B cell (primary cell): ENCODE data around the gene RNF114. TPM values are rescaled to one million over a fixed set of nuclear protein-coding genes. Genes with fewer than 3 reads are reported as not detected.
A peak's percentile ranks its signal among the peaks of the same experiment; 100 is the strongest.
"Not testable (repeated sequence)": the region's sequence is repeated elsewhere in the genome, so short reads cannot be mapped to it uniquely, and the experiment has no call there.

Source experiments
- ATAC-seq: fragments of 200-7000 bp; cut with Tn5 transposase; one replicate; pipeline ENCODE4 v1.10.0; 2021; ENCODE audit warnings: low read depth, mild to moderate bottlenecking, moderate number of reproducible peaks, moderate library complexity
- CTCF ChIA-PET: fragments of 350-600 bp; sonication (Branson Sonifier 250); formaldehyde crosslinking; loops from one replicate; lab custom pipeline; 2021; ENCODE audit warnings: antibody characterized with exemption, inconsistent platforms; lab: Charles Lee
- POLR2A ChIA-PET: fragments of 350-600 bp; sonication (Branson Sonifier 250); formaldehyde crosslinking; loops from one replicate; lab custom pipeline; 2021; ENCODE audit warnings: antibody characterized with exemption; lab: Charles Lee
- DNase-seq: peaks from one replicate; pipeline ENCODE4 v3.0.0; 2013
- H2AFZ ChIP-seq: 2 replicates; pipeline ENCODE4 v1.6.1; 2012; ENCODE audit warnings: mild to moderate bottlenecking, low read depth, low read length; ENCODE audit not compliant: insufficient read depth, poor library complexity, severe bottlenecking
- H3K27ac ChIP-seq, 2 donors: 1 replicate in 1 of 2; 2 replicates in 1 of 2; pipeline ENCODE4 v1.5.1; 2012 to 2013; ENCODE audit warnings: low read length in 2 of 2, mild to moderate bottlenecking in 2 of 2, moderate library complexity in 1 of 2
- H3K27me3 ChIP-seq, 4 experiments: fragments of 200-600 bp in 1 of 4; sonication (generic) in 1 of 4; replicated peaks in 1 of 4; 1 replicate in 2 of 4; 2 replicates in 2 of 4; pipeline versions ENCODE4 v1.6.1 to v1.7.0; 2013 to 2016; ENCODE audit warnings: low read length in 3 of 4, mild to moderate bottlenecking in 2 of 4, mixed read lengths in 1 of 4, moderate library complexity in 1 of 4; ENCODE audit not compliant: insufficient read depth in 4 of 4, control insufficient read depth in 3 of 4; ENCODE audit errors: control extremely low read depth in 1 of 4
- H3K36me3 ChIP-seq, 2 experiments: replicated peaks in 1 of 2; 1 replicate in 1 of 2; 2 replicates in 1 of 2; pipeline versions ENCODE4 v1.6.1 to v1.7.1; 2013; ENCODE audit warnings: low read length in 1 of 2; ENCODE audit not compliant: insufficient read depth in 2 of 2, control insufficient read depth in 1 of 2; ENCODE audit errors: control extremely low read depth in 1 of 2, extremely low read depth in 1 of 2
- H3K4me1 ChIP-seq, 2 donors: fragments of 200-600 bp in 1 of 2; sonication (generic) in 1 of 2; 1 replicate in 1 of 2; 2 replicates in 1 of 2; pipeline versions ENCODE4 v1.5.1 to v1.6.1; 2013 to 2017; ENCODE audit warnings: low read length in 2 of 2; ENCODE audit not compliant: control insufficient read depth in 2 of 2, insufficient read depth in 2 of 2
- H3K4me2 ChIP-seq: replicated peaks from 2 replicates; pipeline ENCODE3; 2012; ENCODE audit warnings: mild to moderate bottlenecking, low read depth, low read length; ENCODE audit not compliant: poor library complexity, severe bottlenecking
- H3K4me3 ChIP-seq, 5 experiments: fragments of 200-600 bp in 1 of 5; sonication (generic) in 1 of 5; 1 replicate in 3 of 5; 2 replicates in 2 of 5; pipeline versions ENCODE4 v1.5.1 to v1.7.0; 2011 to 2016; ENCODE audit warnings: low read length in 4 of 5, mild to moderate bottlenecking in 4 of 5, low read depth in 2 of 5, control low read depth in 1 of 5, moderate library complexity in 1 of 5; ENCODE audit not compliant: insufficient read depth in 1 of 5; ENCODE audit errors: control extremely low read depth in 1 of 5, extremely low read depth in 1 of 5
- H3K79me2 ChIP-seq: fragments of 200-600 bp; sonication (generic); one replicate; pipeline ENCODE4 v1.6.0; 2016; ENCODE audit warnings: low read length; ENCODE audit not compliant: control insufficient read depth, insufficient read depth
- H3K9ac ChIP-seq: fragments of 200-600 bp; sonication (generic); 2 replicates; pipeline ENCODE4 v1.6.1; 2017; ENCODE audit warnings: mild to moderate bottlenecking, low read length, moderate library complexity
- H3K9me3 ChIP-seq, 3 donors: one replicate each; pipeline versions ENCODE4 v1.6.1 to v1.7.1; 2013; ENCODE audit warnings: low read length in 2 of 3; ENCODE audit not compliant: control insufficient read depth in 2 of 3, insufficient read depth in 1 of 3; ENCODE audit errors: control extremely low read depth in 1 of 3
- H4K20me1 ChIP-seq: 2 replicates; pipeline ENCODE4 v1.6.0; 2012; ENCODE audit warnings: mild to moderate bottlenecking, low read length; ENCODE audit not compliant: insufficient read depth, control insufficient read depth, poor library complexity, severe bottlenecking
- H3K27ac Mint-ChIP-seq: one replicate; pipeline ENCODE4 v1.8.0; 2021; ENCODE audit warnings: mixed read lengths
- H3K27me3 Mint-ChIP-seq: one replicate; pipeline ENCODE4 v1.8.0; 2021; ENCODE audit warnings: mixed read lengths
- H3K4me1 Mint-ChIP-seq: one replicate; pipeline ENCODE4 v1.8.0; 2021; ENCODE audit warnings: mixed read lengths
- H3K4me3 Mint-ChIP-seq: one replicate; pipeline ENCODE4 v1.8.0; 2021; ENCODE audit warnings: mixed read lengths
- H3K9me3 Mint-ChIP-seq: one replicate; pipeline ENCODE4 v1.8.0; 2022; ENCODE audit warnings: mixed read lengths; ENCODE audit not compliant: insufficient read depth
- EZH2 ChIP-seq: IDR thresholded peaks from 2 replicates; pipeline ENCODE4 v1.6.1; 2012; ENCODE audit warnings: borderline replicate concordance, low read depth, mild to moderate bottlenecking, moderate library complexity, low read length; ENCODE audit not compliant: insufficient read depth, poor library complexity, severe bottlenecking
- WGBS: methylation state at CpG from one replicate; pipeline ENCODE4 v1.1.5; 2013; ENCODE audit warnings: missing lambda C conversion rate; ENCODE audit not compliant: insufficient coverage; 5-methylcytosine and 5-hydroxymethylcytosine counted together
- intact Hi-C: fragments of 100-400 bp; cut with micrococcal nuclease; formaldehyde crosslinking; loops from one replicate; pipeline ENCODE4 v1.10.0; 2022
- polyA plus RNA-seq: library from polyadenylated mRNA; depleted of rRNA; stranded (reverse); fragments of >200 nt; gene quantifications from 2 replicates; pipeline ENCODE4 v1.2.3, GENCODE V29; 2012
- total RNA-seq, 2 donors: library from RNA; stranded (reverse); fragments of 120-200 nt in 1 of 2; gene quantifications; 1 replicate in 1 of 2; 2 replicates in 1 of 2; pipeline versions ENCODE4 v1.2.3 to v1.2.4, GENCODE V29; 2013 to 2022
- TF ChIP-seq, protein P1 (sequence below): fragments of 200-600 bp; IDR thresholded peaks from one replicate; pipeline ENCODE4 v1.8.0; 2022; ENCODE audit warnings: antibody characterized with exemption, mild to moderate bottlenecking

Gene RNF114
- total and polyA plus RNA-seq, 2 donors (not counting 1 experiment from before 2014, with no cell fraction given), result 81.7 to 117 TPM

DNA sequence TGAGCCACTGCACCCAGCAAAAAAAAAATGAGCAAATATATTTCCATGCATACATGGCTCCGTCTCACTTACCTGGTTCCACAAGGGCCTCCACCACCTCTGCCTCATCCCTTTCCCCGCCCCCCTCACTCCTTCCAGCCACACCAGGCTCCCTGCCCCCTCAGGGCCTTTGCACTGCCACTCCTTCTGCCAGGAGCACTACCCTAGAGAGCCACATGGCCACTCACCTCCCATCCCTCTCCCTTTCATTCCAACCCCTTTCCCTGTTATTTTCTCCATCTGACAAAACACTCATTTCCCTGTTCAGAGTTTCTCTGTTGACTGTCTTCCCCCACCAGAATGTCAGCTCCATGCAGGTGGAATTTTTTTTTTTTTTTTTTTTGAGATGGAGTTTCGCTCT is 59.4 kb downstream of the RNF114 start:
- no peaks in the 10 kb centered on the region for H4K20me1 ChIP-seq
- H3K27me3 Mint-ChIP-seq, result peaks cover 2% of the 10 kb centered on the region
- no peak overlapping the region for H3K27ac Mint-ChIP-seq
- H3K9me3 Mint-ChIP-seq, result no peaks in the 10 kb centered on the region
- no peak overlapping the region for H3K27ac ChIP-seq
- no peaks in the 10 kb centered on the region for H3K36me3 ChIP-seq
- no peaks in the 10 kb centered on the region for H3K9me3 ChIP-seq
- no peaks in the 10 kb centered on the region for H3K79me2 ChIP-seq
- ChIA-PET POLR2A (no interaction called here), CTCF (interaction anchor here (2.2 kb wide), 1 partner anchor 17 kb away, joined by 10 read pairs; no protein-coding TSS in a partner anchor)
- peaks cover 11 to 21% of the 10 kb centered on the region in 2 donors for H3K4me1 ChIP-seq
- no peaks in the 10 kb centered on the region for H3K27me3 ChIP-seq
- H2AFZ ChIP-seq, result no peak overlapping the region
- ATAC-seq (no peak), DNase-seq (no peak)
- peaks cover 18% of the 10 kb centered on the region for H3K4me1 Mint-ChIP-seq
- intact Hi-C loops, result loop anchor here (5.0 kb wide), 1 partner anchor 77 kb away; no protein-coding TSS in a partner anchor
- no peak overlapping the region for H3K4me3 Mint-ChIP-seq
- H3K4me2 ChIP-seq, result no peak overlapping the region
- H3K4me3 ChIP-seq, result no peak overlapping the region
- TF ChIP-seq, protein P1, sequence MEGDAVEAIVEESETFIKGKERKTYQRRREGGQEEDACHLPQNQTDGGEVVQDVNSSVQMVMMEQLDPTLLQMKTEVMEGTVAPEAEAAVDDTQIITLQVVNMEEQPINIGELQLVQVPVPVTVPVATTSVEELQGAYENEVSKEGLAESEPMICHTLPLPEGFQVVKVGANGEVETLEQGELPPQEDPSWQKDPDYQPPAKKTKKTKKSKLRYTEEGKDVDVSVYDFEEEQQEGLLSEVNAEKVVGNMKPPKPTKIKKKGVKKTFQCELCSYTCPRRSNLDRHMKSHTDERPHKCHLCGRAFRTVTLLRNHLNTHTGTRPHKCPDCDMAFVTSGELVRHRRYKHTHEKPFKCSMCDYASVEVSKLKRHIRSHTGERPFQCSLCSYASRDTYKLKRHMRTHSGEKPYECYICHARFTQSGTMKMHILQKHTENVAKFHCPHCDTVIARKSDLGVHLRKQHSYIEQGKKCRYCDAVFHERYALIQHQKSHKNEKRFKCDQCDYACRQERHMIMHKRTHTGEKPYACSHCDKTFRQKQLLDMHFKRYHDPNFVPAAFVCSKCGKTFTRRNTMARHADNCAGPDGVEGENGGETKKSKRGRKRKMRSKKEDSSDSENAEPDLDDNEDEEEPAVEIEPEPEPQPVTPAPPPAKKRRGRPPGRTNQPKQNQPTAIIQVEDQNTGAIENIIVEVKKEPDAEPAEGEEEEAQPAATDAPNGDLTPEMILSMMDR, result no peak
- no peak for TF ChIP-seq EZH2
- 96% methylated on average over 2 of the region's 3 CpGs for WGBS
- no peak overlapping the region for H3K9ac ChIP-seq

DNA sequence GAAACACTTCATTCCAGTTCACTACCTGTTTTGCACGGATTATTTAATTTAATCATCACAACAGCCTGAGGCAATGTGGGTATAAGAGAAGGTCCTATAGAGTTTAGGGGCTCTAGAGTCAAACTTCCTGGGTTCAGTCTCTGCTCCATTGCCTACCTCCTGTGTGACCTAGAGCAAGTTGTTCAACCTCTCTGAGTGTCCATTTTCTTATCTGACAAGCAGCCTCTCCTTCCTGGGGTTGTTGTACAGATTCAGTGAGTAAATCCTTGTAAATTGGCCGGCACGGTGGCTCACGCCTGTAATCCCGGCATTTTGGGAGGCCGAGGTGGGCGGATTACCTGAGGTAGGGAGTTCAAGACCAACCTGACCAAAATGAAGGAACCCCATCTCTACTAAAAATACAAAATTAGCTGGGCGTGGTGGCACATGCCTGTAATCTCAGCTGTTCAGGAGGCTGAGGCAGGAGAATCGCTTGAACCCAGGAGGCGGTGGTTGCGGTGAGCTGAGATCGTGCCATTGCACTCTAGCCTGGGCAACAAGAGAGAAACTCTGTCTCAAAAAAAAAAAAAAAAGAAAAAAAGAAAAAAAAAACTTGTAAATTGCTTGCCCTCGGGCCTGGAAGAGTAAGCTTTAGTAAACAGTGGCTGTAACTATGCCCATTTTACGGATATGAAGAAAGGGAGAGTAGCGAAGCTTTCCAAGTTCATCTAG is 62.4 kb downstream of the RNF114 start:
- H4K20me1 ChIP-seq, H3K79me2 ChIP-seq, H3K9me3 Mint-ChIP-seq, DNase-seq, H3K36me3 ChIP-seq, H3K4me3 ChIP-seq, H3K27ac Mint-ChIP-seq, H3K9ac ChIP-seq, H3K9me3 ChIP-seq, H3K27me3 Mint-ChIP-seq, ATAC-seq, H2AFZ ChIP-seq, H3K27me3 ChIP-seq, H3K27ac ChIP-seq: not testable (repeated sequence)
- Histone ChIP-seq H3K4me1 (peaks cover 8 to 15% of the 10 kb centered on the region in 2 donors), H3K4me2 (peak overlapping the region; percentile 51)
- ChIA-PET CTCF (interaction anchor here (0.6 to 2.6 kb wide), 7 partner anchors 14 to 669 kb away, joined by 3 to 15 read pairs (median 4); no protein-coding TSS in a partner anchor), POLR2A (interaction anchor here (0.7 to 1.2 kb wide), 5 partner anchors 10 to 1646 kb away, joined by 3 to 8 read pairs (median 5); no protein-coding TSS in a partner anchor)
- intact Hi-C loops, result loop anchor here (1.0 to 5.0 kb wide), 4 partner anchors 14 to 74 kb away; partner anchors contain the start of gene SNAI1
- Mint-ChIP-seq H3K4me1 (peaks cover 18% of the 10 kb centered on the region), H3K4me3 (peak overlapping the region; percentile 35)
- WGBS, result 94% methylated on average over 7 of the region's 15 CpGs
